HepG2 (cell line): ENCODE data around the gene RBSN. TPM values are rescaled to one million over a fixed set of nuclear protein-coding genes. Genes with fewer than 3 reads are reported as not detected.

Source experiments
- IRF2 ChIP-seq: IDR thresholded peaks from 2 replicates; pipeline ENCODE4 v1.6.1; 2018; ENCODE audit warnings: missing genetic modification reagents, missing compliant biosample characterization
- KDM6A ChIP-seq: IDR thresholded peaks from 2 replicates; pipeline ENCODE4 v1.6.1; 2016; ENCODE audit warnings: low read depth
- MIXL1 ChIP-seq: IDR thresholded peaks from 2 replicates; pipeline ENCODE4 v1.6.1; 2016
- SMAD1 ChIP-seq: sonication (generic); formaldehyde crosslinking; IDR thresholded peaks from 2 replicates; pipeline ENCODE4 v1.4.0; 2020; ENCODE audit warnings: missing genetic modification reagents, low read depth, mild to moderate bottlenecking, borderline replicate concordance
- SNAPC2 ChIP-seq: sonication (generic); formaldehyde crosslinking; IDR thresholded peaks from 2 replicates; pipeline ENCODE4 v1.8.1; 2022; ENCODE audit warnings: mild to moderate bottlenecking, missing genetic modification reagents
- TBX3 ChIP-seq: fragments of 450-650 bp; IDR thresholded peaks from 2 replicates; pipeline ENCODE4 v1.6.1; 2017; ENCODE audit warnings: antibody characterized with exemption, mild to moderate bottlenecking, inconsistent platforms, borderline replicate concordance
- TMF1 ChIP-seq: sonication (generic); formaldehyde crosslinking; IDR thresholded peaks from 2 replicates; pipeline ENCODE4 v1.8.1; 2022; ENCODE audit warnings: low read depth, missing genetic modification reagents
- TRIM24 ChIP-seq: sonication (generic); formaldehyde crosslinking; IDR thresholded peaks from 2 replicates; pipeline ENCODE4 v1.8.0; 2022; ENCODE audit warnings: mild to moderate bottlenecking, missing genetic modification reagents
- ZFP62 ChIP-seq: sonication (generic); formaldehyde crosslinking; IDR thresholded peaks from 2 replicates; pipeline ENCODE4 v1.4.0; 2020; ENCODE audit warnings: missing genetic modification reagents
- ZFP90 ChIP-seq: sonication (generic); formaldehyde crosslinking; IDR thresholded peaks from 2 replicates; pipeline ENCODE4 v1.8.0; 2022; ENCODE audit warnings: missing genetic modification reagents, mild to moderate bottlenecking, inconsistent platforms, borderline replicate concordance
- ZHX2 ChIP-seq, 2 experiments: sonication (generic) in 1 of 2; formaldehyde crosslinking in 1 of 2; IDR thresholded peaks; 2 replicates each; pipeline versions ENCODE4 v1.6.1 to v1.9.0; 2014 to 2022; ENCODE audit warnings: antibody characterized with exemption in 1 of 2, borderline replicate concordance in 1 of 2, inconsistent platforms in 1 of 2, low read depth in 1 of 2, missing genetic modification reagents in 1 of 2
- ZNF24 ChIP-seq: fragments of 450-650 bp; IDR thresholded peaks from 2 replicates; pipeline ENCODE4 v1.6.1; 2017; ENCODE audit warnings: antibody characterized with exemption, mild to moderate bottlenecking
- ZNF253 ChIP-seq: sonication (generic); formaldehyde crosslinking; IDR thresholded peaks from 2 replicates; pipeline ENCODE4 v1.8.0; 2022; ENCODE audit warnings: mild to moderate bottlenecking, missing genetic modification reagents, borderline replicate concordance
- ZNF263 ChIP-seq: sonication (generic); formaldehyde crosslinking; IDR thresholded peaks from 2 replicates; pipeline ENCODE4 v1.4.0; 2020; ENCODE audit warnings: missing genetic modification reagents
- ZNF431 ChIP-seq: sonication (generic); formaldehyde crosslinking; IDR thresholded peaks from 2 replicates; pipeline ENCODE4 v1.9.0; 2022; ENCODE audit warnings: missing genetic modification reagents, low read depth, mild to moderate bottlenecking, borderline replicate concordance
- ZNF552 ChIP-seq: sonication (generic); formaldehyde crosslinking; IDR thresholded peaks from 2 replicates; pipeline ENCODE4 v1.9.0; 2022; ENCODE audit warnings: missing genetic modification reagents, mild to moderate bottlenecking, borderline replicate concordance
- ZNF574 ChIP-seq: sonication (generic); formaldehyde crosslinking; IDR thresholded peaks from 2 replicates; pipeline ENCODE4 v1.4.0; 2020; ENCODE audit warnings: missing genetic modification reagents
- polyA plus RNA-seq, 8 experiments: library from polyadenylated mRNA; depleted of rRNA in 3 of 8; stranded (reverse) in 7 of 8; unstranded in 1 of 8; fragments of >200 nt; fragmentation: Illumina TruSeq in 4 of 8; extraction: Trizol in 4 of 8; gene quantifications; 2 replicates each; pipeline versions ENCODE4 v1.2.1 to v1.2.3, GENCODE V29; 2011 to 2016; ENCODE audit warnings: low read depth in 4 of 8, missing spikeins in 1 of 8, mixed read lengths in 1 of 8; ENCODE audit not compliant: insufficient read depth in 1 of 8
- total RNA-seq, 5 experiments: library from RNA; depleted of rRNA; stranded (reverse); fragments of >200 nt; fragmentation: Illumina TruSeq; extraction: Trizol; gene quantifications; 2 replicates each; pipeline ENCODE4 v1.2.3, GENCODE V29; 2016; ENCODE audit warnings: low read depth in 1 of 5

The RBSN gene
- total and polyA plus RNA-seq, 2 of the 13 experiments (the other 11 are each of a cell fraction or from before 2014, with no cell fraction given) = 7.9 to 11.8 TPM

GRCh38 chr3:15098503-15099363 lies at the start of gene RBSN (continued):
- TF ChIP-seq TRIM24 (CRISPR knock-in tag) (no peak), ZNF24 (0 out of 2 replicates have a peak, but pooled peaks have one; percentile 66), ZNF552 (CRISPR knock-in tag) (peak; percentile 56; the same call in 1 of the 2 replicates), ZHX2 (IDR thresholded peaks at IDR 0.05; ENCODE audit: low read depth) (peak; percentile 95), ZHX2 (CRISPR knock-in tag; IDR thresholded peaks at IDR 0.05; ENCODE audit: borderline replicate concordance) (no peak), SMAD1 (peak; percentile 78; the same call in 1 of the 2 replicates), ZNF263 (CRISPR knock-in tag) (0 out of 2 replicates have a peak, but pooled peaks have one; percentile 33), IRF2 (CRISPR knock-in tag) (peak; percentile 98), MIXL1 (peak; percentile 20; the same call in 1 of the 2 replicates), SNAPC2 (CRISPR knock-in tag) (peak; percentile 83; the same call in 1 of the 2 replicates), ZNF253 (CRISPR knock-in tag) (peak; percentile 88), ZNF574 (CRISPR knock-in tag) (peak; percentile 94), ZFP62 (CRISPR knock-in tag) (no peak), ZNF431 (CRISPR knock-in tag) (peak; percentile 83), TMF1 (CRISPR knock-in tag) (peak; percentile 97), ZFP90 (peak; percentile 94), TBX3 (peak; percentile 99), KDM6A (CRISPR knock-in tag) (no peak)
